ENCODE results near the gene SLC25A33.
"Not testable (repeated sequence)": the region's sequence is repeated elsewhere in the genome, so short reads cannot be mapped to it uniquely, and the experiment has no call there.

Gene SLC25A33

DNA sequence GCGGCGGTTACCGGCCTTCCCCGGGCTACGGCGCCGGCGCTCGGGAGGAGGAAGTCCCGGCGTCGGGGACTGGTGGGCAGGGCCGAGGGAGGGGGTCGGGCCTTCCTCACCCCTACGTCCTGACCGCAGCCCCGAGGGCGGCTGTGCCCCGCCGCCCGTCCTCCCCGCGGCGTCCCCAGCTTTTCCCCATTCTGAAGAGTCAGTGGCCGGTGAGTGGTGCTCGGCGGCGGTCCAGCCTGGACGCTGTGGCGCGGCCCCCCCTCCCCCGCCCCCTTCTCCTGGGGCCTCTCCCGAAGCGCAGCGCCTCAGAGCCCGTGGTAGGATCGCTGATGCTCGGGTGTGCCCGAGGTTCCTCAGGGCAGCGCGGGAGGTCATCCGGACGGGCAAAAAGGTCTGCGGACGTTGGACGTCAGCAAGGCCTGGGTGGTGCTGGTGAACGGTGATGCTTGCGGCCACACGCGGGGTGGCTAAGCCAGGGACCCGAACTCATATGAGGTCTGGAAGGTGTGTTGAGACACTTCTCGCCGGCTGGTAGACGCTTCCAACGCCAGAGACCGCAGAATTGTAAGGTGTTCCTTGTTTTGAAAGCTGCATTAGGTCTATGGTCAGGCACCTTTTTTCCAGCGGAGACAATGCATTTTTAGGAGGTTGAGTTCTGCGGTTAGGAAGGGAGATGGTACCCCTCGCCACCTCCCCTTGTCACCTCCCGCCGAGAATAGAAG is 725 bp downstream of the SLC25A33 start:
- DNase-seq = peak; percentile 27

DNA sequence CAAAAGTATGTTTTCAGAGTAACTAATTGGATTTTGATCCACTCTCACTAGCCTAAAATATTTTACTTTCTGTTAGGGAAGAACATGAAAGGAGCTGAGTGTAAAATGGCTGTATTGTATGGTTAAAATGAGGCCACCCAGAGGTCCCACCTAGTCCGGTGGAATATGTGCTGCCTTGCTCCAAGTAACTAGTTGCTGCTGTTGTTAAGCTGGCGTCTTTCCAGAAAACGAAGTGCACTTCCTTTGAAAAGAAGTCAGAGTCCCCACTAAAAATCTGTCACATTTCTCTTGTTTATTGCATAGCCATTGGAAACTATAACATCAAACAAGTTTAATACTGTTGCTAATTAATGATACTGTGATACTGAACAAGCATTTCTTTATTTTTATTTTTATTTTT is 3.2 kb downstream of the SLC25A33 start:
- no peak for DNase-seq

DNA sequence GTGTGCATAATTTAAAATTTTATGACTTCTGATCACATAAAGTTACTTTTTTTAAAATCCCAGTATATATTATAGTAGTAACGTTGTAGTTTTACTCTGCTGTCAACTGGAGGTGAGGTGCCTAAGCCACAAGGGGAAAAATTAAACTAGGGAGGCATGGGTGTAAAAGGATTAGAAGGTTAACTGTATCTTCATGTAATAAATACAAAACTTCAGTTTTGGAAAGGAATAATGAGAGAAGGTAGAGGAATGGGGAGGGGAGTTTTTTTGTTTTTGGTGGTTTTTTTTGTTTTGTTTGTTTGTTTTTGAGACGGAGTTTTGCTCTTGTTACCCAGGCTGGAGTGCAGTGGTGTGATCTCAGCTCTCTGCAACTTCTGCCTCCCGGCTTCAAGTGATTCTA is 5.7 kb downstream of the SLC25A33 start:
- no peak for DNase-seq

DNA sequence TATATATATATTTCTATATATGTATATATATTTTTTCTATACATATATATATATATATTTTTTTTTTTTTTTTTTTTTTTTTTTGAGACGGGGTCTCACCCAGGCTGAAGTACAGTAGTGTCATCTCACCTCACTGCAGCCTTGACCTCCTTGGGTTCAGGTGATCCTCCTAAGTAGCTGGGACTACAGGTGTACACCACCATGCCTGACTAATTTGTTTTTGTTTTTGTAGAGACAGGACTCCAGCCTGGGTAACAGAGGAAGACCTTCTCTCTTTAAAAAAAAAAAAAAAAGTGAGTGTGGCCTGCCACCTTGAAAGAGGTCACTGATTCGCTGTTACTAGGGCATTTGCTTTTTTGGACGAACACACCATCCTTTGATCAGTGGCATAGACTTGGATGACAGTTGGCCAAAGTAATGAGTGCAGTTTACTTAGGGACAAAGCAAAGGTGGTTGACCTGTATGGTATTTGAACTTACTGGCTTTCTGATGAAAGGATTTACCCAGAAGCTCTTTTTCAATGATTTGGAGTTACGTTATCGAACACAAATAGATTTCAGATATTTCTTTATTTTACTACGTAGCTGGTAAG is 10.8 kb downstream of the SLC25A33 start:
- DNase-seq = no peak

DNA sequence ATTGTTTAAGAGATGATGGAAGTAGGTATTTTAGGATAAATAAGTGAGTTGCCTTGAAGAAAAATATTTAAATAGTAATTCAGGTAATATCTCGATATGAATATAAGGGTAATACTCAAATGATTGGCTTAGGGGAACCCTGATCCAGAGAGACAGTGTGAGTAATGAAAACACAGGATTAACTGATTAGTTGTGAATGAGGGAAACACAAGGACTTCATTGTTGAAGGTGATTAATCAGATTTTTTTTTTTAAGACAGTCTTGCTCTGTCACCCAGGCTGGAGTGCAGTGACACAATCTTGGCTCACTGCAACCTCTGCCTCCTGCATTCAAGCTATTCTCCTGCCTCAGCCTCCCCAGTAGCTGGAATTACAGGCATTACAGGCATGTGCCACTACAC is 12.7 kb downstream of the SLC25A33 start:
- DNase-seq = no peak

DNA sequence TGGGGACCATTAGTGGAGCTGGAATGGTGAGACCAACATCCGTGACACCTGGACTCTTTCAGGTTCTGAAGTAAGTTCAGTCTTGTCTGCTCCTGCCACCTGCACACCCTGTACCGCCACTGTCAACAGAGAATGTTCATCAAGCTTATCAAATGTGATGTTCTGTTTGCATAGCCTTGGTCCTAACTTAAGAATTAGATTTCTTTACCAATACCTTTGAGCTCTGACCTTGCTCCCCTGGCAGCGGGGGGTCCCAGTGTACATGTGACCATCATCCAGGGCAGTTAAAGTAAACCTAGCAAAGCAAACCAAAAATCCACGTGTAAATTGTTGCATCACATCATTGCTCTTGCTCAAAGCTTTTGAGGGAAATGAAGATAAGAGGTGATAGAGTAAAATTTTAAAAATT is 14.5 kb downstream of the SLC25A33 start:
- DNase-seq = no peak

DNA sequence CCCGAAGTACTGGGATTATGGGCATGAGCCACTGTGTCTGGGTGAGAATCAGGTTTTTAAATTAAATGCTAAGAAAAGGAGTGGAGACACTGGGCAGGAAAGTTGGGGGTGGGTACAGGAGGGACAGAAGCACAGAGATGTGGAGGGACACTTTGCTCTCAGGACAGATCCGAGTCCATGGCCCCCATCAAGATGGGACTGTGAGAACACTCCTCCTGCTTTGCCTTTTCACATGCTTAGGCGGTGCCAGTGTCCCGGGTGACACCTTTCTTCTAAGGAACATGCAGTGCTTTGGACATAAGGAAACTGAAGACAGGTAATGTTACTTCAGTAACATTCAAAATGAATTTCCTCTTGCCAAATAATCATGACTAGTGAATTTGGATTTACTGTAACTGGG is 16.7 kb downstream of the SLC25A33 start:
- no peak for DNase-seq

DNA sequence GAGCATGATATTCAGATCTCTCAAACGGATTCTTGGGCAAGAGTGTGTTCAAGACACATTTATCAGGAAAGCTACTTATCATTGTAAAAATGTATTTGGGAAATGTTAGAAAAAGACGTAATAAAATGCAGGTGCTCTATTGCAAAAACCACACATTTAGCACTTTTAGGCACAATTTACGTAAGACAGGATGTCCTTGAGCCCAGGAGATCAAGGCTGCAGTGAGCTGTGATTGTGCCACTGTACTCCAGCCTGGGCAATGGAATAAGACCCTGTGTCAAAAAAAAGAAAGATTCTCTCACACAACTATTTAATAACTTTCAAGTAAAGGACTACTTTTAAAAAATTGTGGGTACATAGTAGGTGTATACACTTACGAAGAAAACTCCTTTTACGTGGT is 18.4 kb downstream of the SLC25A33 start:
- no peak for DNase-seq

DNA sequence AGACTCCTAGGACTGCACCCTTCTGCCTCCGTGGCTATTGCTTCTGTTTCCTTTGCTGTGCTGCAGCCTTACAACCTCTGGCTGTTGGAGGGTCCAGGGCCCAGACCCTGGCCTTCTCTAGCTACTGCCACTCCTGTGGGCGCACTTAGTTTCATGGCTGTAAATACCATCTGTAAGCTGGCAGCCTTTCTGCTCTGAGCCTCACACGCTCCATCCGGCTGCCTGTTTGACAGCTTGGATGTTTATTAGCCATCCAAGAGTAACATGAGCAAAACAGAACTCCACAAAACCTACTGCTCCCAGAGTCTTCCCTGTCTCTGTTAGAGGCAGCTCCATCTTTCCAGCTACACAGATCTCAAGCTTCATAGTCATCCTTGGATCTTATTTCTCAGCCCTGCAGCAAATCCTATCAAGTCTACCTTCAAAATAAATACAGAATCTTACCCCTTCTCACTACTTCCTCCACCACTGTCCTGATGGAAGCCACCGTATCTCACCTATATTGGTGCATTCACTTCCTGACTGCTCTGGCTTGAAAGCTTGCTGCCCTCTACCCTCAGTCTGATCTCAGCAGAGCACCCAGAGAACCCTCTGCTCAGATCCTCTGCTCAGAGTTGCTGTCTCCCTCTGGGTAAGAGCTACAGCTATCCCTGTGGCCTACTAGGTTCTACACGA is 19.1 kb downstream of the SLC25A33 start:
- DNase-seq = no peak

DNA sequence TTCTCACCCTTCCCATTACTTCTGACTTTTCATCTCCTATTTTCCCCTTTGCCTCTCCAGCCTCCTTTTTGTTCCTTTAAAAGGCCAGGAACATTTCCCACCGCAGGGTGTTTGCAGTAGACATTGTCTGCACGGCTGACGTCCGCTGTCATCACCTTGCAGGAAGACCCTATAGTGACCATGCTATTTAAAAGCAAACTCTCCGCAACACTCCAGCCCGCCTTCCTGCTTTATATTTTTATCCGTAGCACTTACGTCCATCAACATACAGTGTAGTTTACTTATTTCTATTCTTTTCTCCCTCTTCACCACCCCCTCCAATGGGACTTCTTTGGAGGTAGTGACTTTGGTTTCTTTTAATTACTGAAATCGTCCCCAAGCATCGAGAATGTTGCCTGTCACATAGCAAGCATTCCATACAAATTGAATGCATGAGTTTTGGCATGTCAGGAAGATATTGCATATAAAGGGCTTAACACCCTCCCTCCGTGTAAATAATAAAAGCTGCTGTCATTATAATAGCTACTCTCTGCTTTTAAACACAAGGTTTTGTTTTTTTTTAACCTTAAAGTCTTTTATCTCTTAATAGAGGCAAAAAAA is 19.8 kb downstream of the SLC25A33 start:
- no peak for DNase-seq

DNA sequence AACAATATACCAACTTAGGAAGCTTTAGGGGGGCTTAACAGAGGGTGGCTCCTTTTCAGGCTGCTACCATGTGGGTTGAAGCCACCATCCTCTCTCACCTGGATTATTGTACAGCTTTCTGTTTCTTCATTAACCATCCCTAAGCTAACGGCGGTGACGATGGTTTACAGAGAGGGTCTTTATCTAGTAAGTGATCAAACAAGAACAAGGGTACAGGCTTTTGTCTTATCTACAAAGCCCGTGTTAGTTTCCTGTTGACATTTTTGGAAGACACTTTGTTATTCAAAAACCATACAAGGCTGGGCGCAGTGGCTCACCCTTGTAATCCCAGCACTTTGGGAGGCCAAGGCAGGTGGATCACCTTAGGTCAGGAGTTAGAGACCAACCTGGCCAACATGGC is 20.4 kb downstream of the SLC25A33 start:
- no peak for DNase-seq

DNA sequence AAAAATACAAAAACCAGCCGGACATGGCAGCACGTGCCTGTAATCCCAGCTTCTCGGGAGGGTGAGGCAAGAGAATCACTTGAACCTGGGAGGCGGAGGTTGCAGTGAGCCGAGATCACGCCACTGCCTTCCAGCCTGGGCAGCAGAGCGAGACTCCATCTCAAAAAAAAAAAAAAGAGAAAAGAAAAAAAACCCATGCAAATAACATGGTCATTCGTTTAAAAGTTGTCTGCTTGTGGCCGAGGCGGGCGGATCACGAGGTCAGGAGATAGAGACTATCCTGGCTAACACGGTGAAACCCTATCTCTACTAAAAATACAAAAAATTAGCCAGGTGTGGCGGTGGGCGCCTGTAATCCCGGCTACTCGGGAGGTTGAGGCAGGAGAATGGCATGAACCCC is 20.8 kb downstream of the SLC25A33 start:
- not testable (repeated sequence) for DNase-seq

DNA sequence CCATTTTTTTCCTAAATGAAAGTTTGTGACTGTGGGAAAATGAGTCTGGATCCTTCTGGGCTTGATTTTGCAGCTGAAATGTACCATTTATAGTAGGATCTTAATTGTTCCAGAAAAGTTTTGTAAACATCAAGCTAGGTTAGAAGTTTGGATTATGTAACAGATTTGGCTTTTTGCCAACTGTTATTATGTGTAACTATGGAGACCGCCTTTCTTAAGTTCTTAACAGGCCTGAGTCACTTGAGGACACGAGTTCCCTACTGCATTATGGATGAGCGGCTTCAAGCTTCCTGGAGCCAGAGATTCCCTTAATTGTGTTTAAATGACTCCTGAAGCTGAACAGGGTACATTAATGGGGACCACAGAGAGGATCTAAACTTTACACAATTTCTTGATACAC is 22.2 kb downstream of the SLC25A33 start:
- DNase-seq = no peak

DNA sequence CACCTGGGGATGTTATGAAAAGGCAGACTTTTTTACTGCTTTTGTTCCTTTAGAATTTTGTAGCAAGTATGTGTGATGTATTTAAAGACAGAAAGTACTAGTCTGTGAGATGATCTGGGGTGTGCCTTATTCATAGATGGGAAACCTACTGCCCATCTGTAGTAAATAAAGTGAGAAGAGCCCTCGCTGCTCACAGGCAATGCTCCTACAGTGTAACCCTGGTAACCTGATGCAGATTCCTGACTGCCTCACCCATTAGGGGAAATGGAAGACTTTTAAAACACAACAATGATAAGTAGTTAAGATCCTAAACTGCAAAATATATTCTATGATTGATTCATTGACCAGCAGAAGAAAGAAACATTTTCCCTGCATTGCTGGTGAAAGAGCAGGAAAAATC is 30.0 kb downstream of the SLC25A33 start:
- DNase-seq = no peak

DNA sequence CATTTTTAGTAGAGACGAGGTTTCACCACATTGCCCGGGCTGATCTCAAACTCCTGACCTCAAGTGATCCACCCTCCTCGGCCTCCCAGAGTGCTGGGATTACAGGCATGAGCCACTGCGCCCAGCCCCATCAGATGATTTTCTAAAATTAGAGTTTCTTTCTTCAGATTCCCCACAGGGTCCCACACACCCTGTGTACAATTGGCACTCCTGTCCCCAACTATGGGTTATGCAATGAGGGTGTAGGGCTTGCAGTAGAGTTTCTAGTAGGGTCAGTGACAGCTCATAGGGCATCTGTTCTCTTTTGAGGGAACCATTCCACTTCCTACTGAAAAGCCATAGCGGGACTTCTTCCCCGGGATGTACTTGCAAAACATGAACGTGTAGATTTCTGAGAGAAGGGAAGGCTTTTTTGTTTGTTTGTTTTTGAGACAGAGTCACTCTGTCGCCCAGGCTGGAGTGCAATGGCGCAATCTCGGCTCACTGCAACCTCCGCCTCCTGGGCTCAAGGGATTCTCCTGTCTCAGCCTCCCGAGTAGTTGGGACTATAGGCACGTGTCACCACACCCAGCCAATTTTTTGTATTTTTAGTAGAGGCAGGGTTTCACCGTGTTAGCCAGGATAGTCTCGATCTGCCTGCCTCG is 31.7 kb downstream of the SLC25A33 start:
- not testable (repeated sequence) for DNase-seq

DNA sequence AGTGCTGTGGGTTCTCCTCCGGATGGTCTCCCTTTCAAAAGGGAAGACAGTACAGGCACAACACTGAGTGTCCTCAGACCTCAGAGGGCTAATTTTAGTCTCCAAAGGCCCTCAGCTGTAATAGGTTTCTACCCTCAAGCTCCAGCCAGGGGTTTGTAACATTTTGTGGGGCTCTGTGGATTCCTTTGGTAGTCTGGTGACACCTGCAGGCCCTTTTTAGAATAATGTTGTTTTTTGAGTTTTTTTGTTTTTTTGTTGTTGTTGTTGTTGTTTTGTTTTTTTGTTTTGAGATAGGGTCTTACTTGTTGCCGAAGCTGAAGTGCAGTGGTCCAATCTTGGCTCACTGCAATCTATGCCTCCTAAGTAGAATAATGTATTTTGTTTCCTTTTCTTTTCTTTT is 34.5 kb downstream of the SLC25A33 start:
- no peak for DNase-seq

DNA sequence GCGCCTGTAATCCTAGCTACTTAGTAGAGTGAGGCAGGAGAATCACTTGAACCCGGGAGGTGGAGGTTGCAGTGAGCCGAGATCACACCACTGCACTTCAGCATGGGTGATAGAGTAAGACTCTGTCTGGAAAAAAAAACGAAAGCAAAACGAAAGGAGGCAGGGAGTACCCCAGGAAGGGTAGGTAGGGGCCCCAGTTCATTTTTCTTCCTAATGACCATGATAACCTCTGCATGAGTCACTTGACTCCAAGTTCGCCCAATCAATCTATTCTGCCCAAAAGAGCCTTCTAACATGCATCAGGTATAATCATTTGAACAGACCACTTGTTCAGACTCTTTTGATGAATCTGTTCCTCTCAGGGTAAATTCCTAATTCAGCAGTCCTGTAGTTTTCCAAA is 36.2 kb downstream of the SLC25A33 start:
- no peak for DNase-seq

DNA sequence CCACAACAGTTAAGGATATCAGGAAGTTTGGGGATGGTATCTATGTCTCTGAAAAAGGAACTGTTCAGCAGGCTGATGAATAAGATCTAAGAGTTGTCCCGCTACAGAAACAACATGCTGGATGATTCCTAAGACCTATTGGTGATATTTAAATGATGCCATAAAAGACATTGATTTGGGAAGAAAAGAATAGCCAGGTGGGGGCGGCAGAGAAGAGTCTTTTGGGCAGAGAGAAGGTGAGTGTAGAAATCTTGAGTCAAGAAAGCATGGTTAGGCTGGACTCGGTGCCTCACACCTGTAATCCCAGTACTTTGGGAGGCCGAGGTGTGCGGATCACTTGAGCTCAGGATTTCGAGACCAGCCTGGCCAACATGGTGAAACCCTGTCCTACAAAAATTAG is 37.6 kb downstream of the SLC25A33 start:
- no peak for DNase-seq

DNA sequence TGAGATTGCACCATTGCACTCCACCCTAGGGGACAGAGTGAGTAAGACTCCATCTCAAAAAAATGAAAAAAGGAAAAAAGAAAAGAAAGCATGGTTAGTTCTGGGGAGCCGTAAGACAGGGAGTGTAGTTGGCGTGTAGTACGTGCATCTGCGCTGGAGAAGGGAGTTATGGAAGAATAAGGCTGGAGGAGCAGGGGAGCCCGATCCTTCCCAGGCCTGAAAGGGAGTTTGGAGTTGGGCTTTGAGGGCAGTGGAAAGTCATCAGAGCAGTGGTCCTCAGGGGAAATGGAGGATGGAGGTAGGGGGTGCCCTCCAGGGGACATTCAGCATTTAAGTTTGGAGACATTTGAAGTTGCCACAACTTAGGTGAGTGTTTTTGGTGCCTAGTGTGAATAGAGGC is 38.2 kb downstream of the SLC25A33 start:
- DNase-seq = no peak

DNA sequence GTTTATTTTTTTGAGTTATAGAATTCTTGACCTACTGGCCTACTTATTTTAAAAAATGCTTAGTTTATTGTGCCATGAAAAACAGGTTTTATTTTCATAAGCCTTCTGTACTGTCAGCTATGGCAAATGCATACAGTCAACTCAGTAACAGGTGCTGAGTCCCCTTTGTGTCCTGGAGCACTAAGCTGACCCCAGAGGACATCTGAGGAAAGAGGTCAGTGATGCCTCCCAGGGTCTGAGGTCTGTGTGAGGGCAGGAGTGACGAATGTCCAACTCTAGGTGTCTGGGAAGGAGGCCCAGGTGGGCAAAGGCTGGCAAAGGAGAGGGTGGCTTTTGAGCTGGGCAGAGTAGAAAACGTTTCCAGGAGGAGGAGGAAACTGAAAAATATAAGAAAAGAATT is 41.7 kb downstream of the SLC25A33 start:
- no peak for DNase-seq

DNA sequence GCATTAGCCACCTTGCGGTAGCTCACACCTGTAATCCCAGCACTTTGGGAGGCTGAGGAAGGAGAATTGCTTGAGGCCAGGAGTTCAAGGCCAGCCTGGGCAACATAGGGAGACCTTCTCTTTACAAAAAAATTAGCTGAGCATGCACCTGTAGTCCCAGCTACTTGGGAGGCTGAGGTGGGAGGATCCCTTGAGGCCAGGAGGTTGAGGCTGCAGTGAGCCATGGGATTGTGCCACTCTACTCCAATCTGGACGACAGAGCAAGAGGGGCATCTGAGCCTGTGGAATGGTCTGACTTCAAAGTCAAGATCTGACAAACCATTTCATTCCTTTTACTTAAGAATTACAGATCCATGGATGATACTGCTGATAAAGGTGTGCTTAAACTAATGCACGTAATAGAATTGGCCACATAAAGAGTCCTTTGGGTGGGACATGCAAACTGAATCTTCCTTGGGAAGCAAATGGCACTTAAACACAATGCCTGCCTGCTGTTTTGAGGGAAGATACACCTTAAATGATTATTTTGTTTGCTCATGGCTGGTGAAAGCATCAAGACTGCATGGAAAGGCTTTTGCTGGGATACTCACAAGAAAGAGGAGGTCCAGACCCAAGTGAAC is 47.0 kb downstream of the SLC25A33 start:
- no peak for DNase-seq

DNA sequence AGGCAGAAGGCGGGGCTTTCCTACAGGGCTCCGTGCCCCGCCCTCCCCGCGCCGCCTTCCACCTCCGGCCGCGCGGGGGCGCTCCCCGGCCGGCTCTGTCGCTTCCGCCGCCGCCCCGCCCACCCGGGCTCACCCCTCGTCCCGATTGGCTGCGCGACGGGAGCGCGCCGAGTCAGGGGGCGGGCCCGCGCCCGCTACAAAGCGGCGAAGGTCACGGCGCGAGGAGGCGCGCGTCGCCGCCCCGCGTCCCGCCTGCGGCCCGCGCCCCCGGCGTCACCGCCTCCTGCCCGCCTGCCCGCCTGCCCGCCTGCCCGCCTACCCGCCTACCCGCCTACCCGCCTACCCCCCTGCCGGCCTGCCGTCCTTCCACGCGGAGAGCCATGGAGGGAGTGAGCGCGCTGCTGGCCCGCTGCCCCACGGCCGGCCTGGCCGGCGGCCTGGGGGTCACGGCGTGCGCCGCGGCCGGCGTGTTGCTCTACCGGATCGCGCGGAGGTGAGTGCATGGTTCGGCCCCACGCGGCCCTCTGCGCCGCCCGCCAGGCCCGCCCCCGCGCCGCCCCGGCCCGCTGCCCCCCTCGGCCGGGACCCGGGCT is 49.4 kb downstream of the SLC25A33 start, which contains the start of gene TMEM201:
TMEM201 (plus strand) TSS at position 361 of the 593 bp plus-strand sequence; CDS start at position 381, 20 bp downstream.
- DNase-seq = peak; percentile 93

Data from activated CD4-positive, alpha-beta T cell treated with anti-CD3 and anti-CD28 coated beads, Interleukin-2, amount 50 U/mL, for 1 hour (primary cell).